D721Med (cell line): ENCODE results near the gene IFT172.
A peak's percentile ranks its signal among the peaks of the same experiment; 100 is the strongest.

Experiments
- DNase-seq: peaks from one replicate; pipeline ENCODE4 v3.0.0; 2011; ENCODE audit warnings: low spot score; ENCODE audit not compliant: insufficient read length
- FAIRE-seq: peaks from 2 replicates; lab custom pipeline; 2011; peaks lifted over from hg19 to GRCh38; lab: Jason Lieb, UNC
- CTCF ChIP-seq: IDR thresholded peaks from 2 replicates; pipeline ENCODE4 v1.5.1; 2012; ENCODE audit warnings: mild to moderate bottlenecking, control low read depth; ENCODE audit not compliant: insufficient read depth; ENCODE audit errors: missing control alignments

Gene IFT172

DNA sequence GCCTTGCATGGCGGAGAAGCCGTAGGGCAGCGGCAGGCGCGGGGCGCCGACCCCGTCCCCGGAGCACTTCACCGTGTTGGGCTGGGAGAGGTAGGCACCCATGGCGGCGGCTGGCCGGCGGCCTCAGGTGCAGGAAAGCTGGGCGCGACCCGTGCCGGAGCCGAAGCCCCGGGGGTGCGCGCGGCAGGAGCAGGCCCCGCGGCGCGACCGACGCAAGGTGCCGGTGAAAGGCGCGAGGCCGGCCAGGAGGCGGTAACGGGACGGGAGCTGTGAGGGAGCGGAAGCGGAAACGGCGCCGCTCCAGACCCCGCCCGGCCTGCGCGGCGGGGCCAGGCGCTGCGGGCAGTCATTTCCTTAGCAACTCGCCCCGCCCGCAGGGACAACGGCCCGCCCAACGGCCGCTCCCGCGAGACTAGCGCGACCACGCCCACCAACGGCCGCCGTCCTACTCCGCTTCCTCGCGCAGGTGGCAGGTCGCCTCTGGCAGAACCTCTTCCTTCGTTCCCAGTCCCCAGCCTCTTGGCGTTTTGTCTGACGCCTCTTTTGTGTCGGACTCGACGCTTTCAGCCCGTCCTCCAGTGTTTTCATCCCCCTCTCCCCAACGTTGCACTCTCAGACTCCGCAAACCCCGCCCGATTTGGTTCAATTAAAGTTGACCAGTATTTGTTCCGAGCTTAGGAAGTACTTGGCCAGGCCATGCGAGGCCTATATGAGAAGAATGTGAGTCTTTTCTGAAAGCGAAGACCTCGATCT is 80.0 kb downstream of the IFT172 start, which contains the start of gene PPM1G:
PPM1G (minus strand) TSS at position 271 of the 753 bp plus-strand sequence; CDS start at position 102, 169 bp downstream.
- no peak for TF ChIP-seq CTCF
- DNase-seq: peak; percentile 68
- FAIRE-seq: no peak

DNA sequence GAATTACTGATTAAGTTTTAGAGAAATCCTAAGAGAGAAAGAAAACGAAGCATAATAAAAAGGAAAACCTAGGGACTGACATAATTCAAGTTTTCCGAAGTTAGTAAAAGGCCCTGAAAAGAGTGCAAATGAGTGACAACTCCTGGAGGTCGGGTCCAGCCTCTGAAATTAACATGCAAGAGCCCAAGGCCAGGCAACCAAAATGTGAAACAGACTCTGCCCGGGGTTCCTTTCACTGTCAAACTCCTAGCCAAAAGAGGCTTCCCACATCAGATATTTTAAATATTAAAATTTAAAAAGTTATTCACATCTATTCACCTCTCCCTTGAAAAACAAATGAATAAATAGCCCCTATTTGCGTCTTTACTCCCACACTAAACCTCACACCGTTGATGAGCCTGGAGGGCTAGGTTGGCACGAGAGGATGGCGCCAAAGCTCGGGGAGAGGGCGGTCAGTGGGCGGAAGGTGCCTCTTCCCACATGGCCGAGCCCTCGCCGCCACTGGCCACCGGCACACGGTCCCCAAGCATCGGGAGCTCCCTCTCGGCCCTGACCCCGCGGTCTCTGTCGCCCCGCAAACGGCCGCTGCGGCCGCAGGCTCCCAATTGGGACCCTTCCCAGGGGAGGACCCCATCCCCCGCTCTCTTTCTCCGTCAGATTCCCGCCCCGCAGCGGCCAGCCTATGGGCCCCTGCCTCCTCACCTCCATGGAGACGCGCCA is 80.8 kb downstream of the IFT172 start:
- TF ChIP-seq CTCF: no peak

GRCh38 chr2:27407798-27408491 is 81.6 kb downstream of the IFT172 start:
- no peak for DNase-seq
- TF ChIP-seq CTCF: peak; percentile 62
- no peak for FAIRE-seq

More for the DNA sequence above, 80.8 kb downstream of the IFT172 start:
- DNase-seq (no peak), FAIRE-seq (no peak)

DNA sequence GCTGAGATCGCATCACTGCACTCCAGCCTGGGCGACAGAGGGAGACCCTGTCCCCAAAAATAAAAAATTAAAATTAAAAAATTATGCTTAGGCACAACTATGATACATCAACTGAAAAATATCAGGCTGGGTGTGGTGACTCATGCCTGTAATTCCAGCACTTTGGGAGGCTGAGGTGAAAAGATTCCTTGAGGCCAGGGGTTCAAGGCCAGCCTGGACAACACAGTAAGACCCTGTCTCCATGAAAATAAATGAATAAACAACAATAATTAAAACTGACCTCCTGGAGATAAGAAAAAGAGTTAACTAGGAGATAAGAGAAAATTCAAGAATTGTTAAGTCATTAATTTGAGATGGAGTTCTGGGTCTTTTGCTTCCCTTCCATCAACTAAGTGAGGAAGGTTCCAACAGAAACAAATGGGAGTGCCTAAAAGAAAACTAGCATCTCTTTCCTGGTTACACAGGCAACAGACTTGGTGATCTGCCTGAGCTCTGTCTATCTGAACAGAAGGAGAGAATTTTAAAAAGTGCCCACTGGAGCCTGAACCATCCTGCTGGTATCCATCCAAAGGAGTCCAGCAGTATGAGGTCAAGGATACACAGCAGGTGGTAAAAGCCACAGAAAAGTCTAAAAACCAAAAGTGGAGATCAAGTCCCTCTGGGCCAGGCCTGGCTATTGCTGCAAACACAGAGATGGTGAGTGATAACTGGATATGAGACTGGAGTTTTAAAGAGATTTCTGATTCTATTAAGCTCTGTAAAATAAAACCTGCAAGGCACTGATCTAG is 89.0 kb downstream of the IFT172 start:
- DNase-seq (no peak), FAIRE-seq (no peak)
- TF ChIP-seq CTCF: no peak

DNA sequence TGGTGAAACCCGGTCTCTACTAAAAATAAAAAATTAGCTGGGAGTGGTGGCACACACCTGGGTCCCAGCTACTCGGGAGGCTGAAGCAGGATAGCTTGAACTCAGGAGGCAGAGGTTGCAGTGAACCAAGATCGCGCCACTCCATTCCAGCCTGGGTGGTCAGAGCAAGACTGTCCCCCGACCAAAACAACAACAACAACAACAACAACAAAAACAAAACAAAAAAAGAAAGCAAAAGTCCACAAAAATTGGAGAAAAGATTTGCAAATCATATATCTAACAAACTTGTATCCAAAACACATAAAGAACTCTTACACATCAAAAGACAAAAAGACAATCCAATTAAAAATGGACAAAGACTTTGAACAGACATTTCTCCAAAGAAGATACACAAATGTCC is 90.6 kb downstream of the IFT172 start:
- no peak for FAIRE-seq
- no peak for TF ChIP-seq CTCF
- DNase-seq: no peak
